Stimulated activated effector memory CD8-positive, alpha-beta T cell treated with anti-CD3 and anti-CD28 coated beads, Interleukin-12 subunit alpha, Interleukin-12 subunit beta, amount 100 ng/mL, for 72 hours (primary cell): ENCODE measurements around the gene NAPB.
A peak's percentile ranks its signal among the peaks of the same experiment; 100 is the strongest.

ENCODE experiments used
- ATAC-seq: fragments of 150-1000 bp; cut with Tn5 transposase; 2 replicates; pipeline ENCODE4 v1.10.0; 2021
- DNase-seq, 2 donors: peaks; one replicate each; pipeline ENCODE4 v3.0.0; 2021 to 2022; ENCODE audit warnings: low spot score in 2 of 2
- H3K27ac Mint-ChIP-seq: one replicate; pipeline ENCODE4 v1.8.0; 2022; ENCODE audit warnings: mild to moderate bottlenecking, mixed read lengths
- H3K36me3 Mint-ChIP-seq: one replicate; pipeline ENCODE4 v1.8.0; 2022; ENCODE audit warnings: mild to moderate bottlenecking, mixed read lengths
- H3K4me1 Mint-ChIP-seq: one replicate; pipeline ENCODE4 v1.8.0; 2022; ENCODE audit warnings: mixed read lengths
- H3K4me3 Mint-ChIP-seq: one replicate; pipeline ENCODE4 v1.8.0; 2022; ENCODE audit warnings: mild to moderate bottlenecking, mixed read lengths
- H3K9me3 Mint-ChIP-seq: one replicate; pipeline ENCODE4 v1.8.0; 2022; ENCODE audit warnings: mixed read lengths

The NAPB gene

GRCh38 chr20:23399568-23400241 lies 21.6 kb downstream of the NAPB start:
- DNase-seq (peak; percentile 7 to 65), ATAC-seq (peak; percentile 96)
- no peaks in the 10 kb centered on the region for H3K9me3 Mint-ChIP-seq
- H3K36me3 Mint-ChIP-seq: peaks cover 34% of the 10 kb centered on the region
- H3K4me1 Mint-ChIP-seq: peaks cover 41% of the 10 kb centered on the region
- peak overlapping the region; percentile 48 for H3K4me3 Mint-ChIP-seq
- H3K27ac Mint-ChIP-seq: peak overlapping the region; percentile 12

DNA sequence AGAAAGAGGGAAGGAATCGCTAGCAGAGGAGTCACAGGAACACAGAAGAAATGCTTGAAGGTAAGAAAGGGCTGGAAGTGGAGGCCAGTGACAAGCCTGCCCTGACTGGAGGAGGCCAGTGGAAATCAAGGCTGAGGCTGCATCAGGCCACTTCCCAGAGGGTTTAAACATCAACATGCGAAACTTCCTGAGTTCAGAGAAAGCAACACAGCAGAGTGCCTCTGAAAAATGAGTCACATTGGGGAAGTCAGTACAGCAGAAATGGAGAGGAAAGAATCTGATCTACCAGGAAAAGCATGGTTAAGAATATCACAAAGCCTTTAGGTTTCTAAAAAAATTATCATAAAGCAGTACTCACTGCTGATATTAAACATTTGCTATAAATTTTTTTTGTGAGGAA lies 23.3 kb downstream of the NAPB start:
- DNase-seq (no peak), ATAC-seq (peak; percentile 20)
- peak overlapping the region; percentile 79 for H3K27ac Mint-ChIP-seq
- H3K4me1 Mint-ChIP-seq: peaks cover 37% of the 10 kb centered on the region
- no peaks in the 10 kb centered on the region for H3K9me3 Mint-ChIP-seq
- H3K4me3 Mint-ChIP-seq: peak overlapping the region; percentile 45
- H3K36me3 Mint-ChIP-seq: peaks cover 50% of the 10 kb centered on the region

- Mint-ChIP-seq H3K4me1 (peaks cover 37% of the 10 kb centered on the region), H3K27ac (peak overlapping the region; percentile 79), H3K4me3 (no peak overlapping the region), H3K9me3 (no peaks in the 10 kb centered on the region), H3K36me3 (peaks cover 59% of the 10 kb centered on the region)
- DNase-seq: no peak
- ATAC-seq: no peak
These were observed 24.2 kb downstream of the NAPB start for GRCh38 chr20:23396950-23397627.

DNA sequence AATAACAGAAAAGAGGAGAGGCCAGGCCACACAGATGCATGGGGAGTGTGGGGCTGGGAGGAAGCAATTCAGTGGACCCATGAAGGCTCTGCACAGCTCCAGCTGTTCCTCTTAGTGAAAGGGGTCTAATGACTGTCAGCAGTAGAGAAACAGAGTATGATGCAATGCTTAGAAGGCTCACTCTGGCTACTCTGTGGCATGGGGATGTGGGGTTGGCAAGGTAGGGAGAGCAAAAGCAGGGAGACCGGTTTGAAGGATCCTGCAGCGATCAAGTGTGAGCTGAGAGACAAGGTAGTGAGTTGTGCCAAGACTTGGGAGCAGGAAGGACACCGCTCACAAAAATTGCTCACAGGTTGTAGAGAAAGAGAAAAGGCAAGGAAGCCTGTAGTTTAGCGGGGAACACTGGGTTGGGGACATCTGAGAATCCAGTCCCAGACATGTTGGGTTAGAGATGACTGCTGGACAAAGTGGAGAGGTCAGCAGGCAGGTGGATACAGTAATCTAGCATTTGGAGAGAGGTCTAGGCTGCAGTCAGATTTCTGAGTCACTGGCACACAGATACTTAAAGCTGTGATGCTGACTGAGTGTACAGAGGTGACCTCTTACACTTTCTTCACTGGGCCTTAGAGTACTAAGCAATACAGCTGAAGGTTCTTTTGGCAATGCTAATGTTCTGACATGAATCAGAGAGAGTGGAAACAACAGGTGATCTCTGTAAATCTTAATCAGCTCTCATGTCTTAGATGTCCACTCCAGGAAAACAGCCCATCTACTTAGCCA lies 27.1 kb downstream of the NAPB start:
- peak; percentile 55 for ATAC-seq
- Mint-ChIP-seq H3K36me3 (peaks cover 63% of the 10 kb centered on the region), H3K4me1 (peaks cover 23% of the 10 kb centered on the region), H3K9me3 (no peaks in the 10 kb centered on the region), H3K27ac (peak overlapping the region; percentile 18), H3K4me3 (no peak overlapping the region)
- no peak for DNase-seq

DNA sequence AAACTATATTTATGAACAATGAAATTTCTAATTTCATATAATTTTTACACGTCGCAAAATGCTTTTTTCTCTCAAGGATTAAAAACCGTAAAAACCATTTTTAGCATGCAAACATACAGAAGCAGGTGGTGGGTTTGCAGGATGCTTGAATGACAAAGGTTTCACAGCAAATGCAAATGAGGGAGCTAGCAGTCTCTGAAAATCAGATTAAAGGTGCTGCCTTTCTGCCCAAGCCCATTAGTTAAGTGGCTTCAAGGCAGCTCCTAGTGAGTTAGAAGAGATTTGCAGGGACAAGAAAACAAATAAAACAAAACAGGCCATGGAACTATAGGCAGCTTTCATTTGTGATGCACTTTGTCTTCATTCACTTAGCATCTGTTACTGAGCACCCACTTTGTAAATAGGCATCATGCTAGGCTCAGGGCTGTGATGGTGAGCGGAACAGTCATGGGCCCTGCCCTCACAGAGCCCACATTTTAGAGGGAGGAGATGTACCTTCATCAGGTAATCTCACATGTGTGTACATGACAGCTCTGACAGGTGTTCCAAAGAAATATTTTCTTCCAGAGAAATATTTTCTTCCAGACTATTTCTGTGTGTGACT lies 29.5 kb downstream of the NAPB start:
- Mint-ChIP-seq H3K36me3 (peaks cover 76% of the 10 kb centered on the region), H3K27ac (no peak overlapping the region), H3K9me3 (no peaks in the 10 kb centered on the region), H3K4me1 (peaks cover 19% of the 10 kb centered on the region), H3K4me3 (no peak overlapping the region)
- DNase-seq: no peak
- no peak for ATAC-seq

DNA sequence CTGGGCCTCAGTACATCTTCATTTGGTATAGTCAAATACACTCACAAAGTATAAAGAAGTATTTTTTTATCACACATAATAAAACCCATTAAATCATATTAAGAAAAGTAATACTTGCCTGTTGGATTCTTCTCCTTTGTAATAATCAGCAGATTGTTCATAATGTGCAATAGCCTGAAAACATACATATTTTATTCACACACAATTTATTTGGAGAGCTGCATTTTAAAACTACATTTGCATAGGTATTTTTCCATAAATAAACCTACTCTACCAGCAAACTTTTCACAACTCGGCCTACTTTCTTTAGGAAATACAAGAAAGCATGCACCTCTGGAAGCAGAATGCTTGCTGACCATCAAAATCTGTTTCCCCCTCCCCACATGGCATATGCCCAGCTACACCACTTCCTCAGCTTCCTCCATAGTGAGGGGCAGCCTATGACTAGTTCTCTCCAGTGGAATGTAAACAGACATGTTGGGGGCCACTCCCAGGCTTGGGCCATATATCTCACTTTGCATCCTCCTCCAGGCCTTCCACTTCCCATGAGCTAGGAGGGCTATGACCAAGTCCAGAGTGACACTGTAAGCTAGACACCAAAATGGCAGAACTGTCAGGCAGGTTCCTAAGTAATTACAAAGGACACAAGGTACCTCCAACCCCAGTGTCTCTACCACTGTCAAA lies 31.1 kb downstream of the NAPB start:
- H3K4me3 Mint-ChIP-seq: no peak overlapping the region
- H3K4me1 Mint-ChIP-seq: peaks cover 31% of the 10 kb centered on the region
- H3K9me3 Mint-ChIP-seq: no peaks in the 10 kb centered on the region
- H3K27ac Mint-ChIP-seq: peak overlapping the region; percentile 60
- H3K36me3 Mint-ChIP-seq: peaks cover 75% of the 10 kb centered on the region
- DNase-seq: no peak
- ATAC-seq: no peak

DNA sequence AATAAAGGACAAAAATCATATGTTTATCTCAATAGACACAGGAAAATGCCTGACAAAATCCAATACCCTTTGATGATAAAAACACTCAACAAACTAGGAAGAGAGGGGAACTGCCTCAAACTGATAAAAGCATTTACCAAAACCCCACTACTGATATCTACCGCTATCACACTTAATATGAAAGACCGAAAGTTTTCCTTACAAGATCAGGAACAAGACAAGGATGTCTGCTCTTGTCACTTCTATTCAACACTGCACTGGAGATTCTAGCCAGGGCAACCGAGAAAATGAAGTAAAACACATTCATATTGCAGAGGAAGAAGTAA lies 34.2 kb downstream of the NAPB start:
- Mint-ChIP-seq H3K9me3 (no peaks in the 10 kb centered on the region), H3K36me3 (peaks cover 66% of the 10 kb centered on the region), H3K4me3 (no peak overlapping the region), H3K4me1 (peaks cover 39% of the 10 kb centered on the region), H3K27ac (no peak overlapping the region)
- ATAC-seq (no peak), DNase-seq (no peak)

GRCh38 chr20:23386304-23387117 lies 34.8 kb downstream of the NAPB start:
- Mint-ChIP-seq H3K27ac (no peak overlapping the region), H3K4me1 (peaks cover 41% of the 10 kb centered on the region), H3K9me3 (no peaks in the 10 kb centered on the region), H3K36me3 (peaks cover 67% of the 10 kb centered on the region), H3K4me3 (no peak overlapping the region)
- DNase-seq (no peak), ATAC-seq (no peak)

DNA sequence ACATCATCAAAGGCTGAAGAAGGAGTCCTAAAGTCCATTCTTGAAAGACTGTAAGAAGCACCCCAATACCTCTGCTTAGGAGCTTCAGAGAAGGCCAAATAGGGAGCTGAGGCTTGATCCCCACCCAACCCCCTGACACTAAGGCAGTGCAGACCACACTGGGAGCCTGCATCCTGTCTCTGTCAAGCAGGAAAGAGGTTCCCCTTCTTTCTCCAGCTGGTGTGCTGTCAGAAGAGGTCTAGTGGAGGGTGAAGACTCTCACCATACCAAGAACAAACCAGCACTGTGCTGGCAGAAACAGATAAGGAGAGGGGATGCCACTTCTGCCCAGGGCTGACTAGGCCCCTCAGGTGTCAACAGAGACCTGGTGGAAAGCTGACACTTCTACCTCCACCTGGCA lies 39.4 kb downstream of the NAPB start:
- peaks cover 23% of the 10 kb centered on the region for H3K4me1 Mint-ChIP-seq
- H3K4me3 Mint-ChIP-seq: no peak overlapping the region
- H3K9me3 Mint-ChIP-seq: no peaks in the 10 kb centered on the region
- no peak for DNase-seq
- peak overlapping the region; percentile 10 for H3K27ac Mint-ChIP-seq
- peaks cover 84% of the 10 kb centered on the region for H3K36me3 Mint-ChIP-seq
- no peak for ATAC-seq

GRCh38 chr20:23379772-23380171 lies 41.5 kb downstream of the NAPB start:
- Mint-ChIP-seq H3K4me3 (no peak overlapping the region), H3K27ac (no peak overlapping the region), H3K9me3 (no peaks in the 10 kb centered on the region), H3K4me1 (peaks cover 16% of the 10 kb centered on the region), H3K36me3 (peaks cover 93% of the 10 kb centered on the region)
- DNase-seq (no peak), ATAC-seq (no peak)

DNA sequence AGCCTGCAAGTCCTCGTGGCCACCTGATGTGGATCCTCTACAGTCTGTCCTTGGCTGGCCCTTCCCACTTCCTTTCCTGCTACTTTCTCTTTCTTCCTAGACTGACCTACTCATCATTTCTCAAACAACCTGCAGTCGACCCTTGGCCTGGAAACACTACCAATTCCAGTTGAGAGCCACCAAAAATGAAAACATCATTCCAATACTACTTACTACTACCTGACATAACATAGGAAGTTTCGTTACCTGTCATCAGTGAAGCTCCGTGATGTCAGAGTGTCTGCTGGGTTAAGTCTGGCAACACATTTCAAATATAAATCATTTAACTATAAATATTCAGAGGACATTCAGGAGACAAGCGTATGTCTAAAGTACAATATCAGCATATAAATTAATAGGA lies 45.5 kb downstream of the NAPB start:
- peaks cover 100% of the 10 kb centered on the region for H3K36me3 Mint-ChIP-seq
- DNase-seq (peak in 1 of 2 donors; percentile 38), ATAC-seq (peak; percentile 26)
- H3K4me1 Mint-ChIP-seq: peaks cover 7% of the 10 kb centered on the region
- H3K9me3 Mint-ChIP-seq: no peaks in the 10 kb centered on the region
- H3K4me3 Mint-ChIP-seq: no peak overlapping the region
- peak overlapping the region; percentile 13 for H3K27ac Mint-ChIP-seq

GRCh38 chr20:23374441-23374840 lies 46.8 kb downstream of the NAPB start:
- H3K36me3 Mint-ChIP-seq: peaks cover 100% of the 10 kb centered on the region
- H3K27ac Mint-ChIP-seq: no peak overlapping the region
- no peak for ATAC-seq
- H3K4me1 Mint-ChIP-seq: peaks cover 7% of the 10 kb centered on the region
- H3K4me3 Mint-ChIP-seq: no peak overlapping the region
- no peak for DNase-seq
- H3K9me3 Mint-ChIP-seq: no peaks in the 10 kb centered on the region

- Mint-ChIP-seq H3K36me3 (peaks cover 98% of the 10 kb centered on the region), H3K9me3 (no peaks in the 10 kb centered on the region), H3K27ac (no peak overlapping the region), H3K4me3 (no peak overlapping the region), H3K4me1 (peaks cover 22% of the 10 kb centered on the region)
- ATAC-seq (no peak), DNase-seq (no peak)
These were observed 49.8 kb downstream of the NAPB start for GRCh38 chr20:23371496-23371895.

DNA sequence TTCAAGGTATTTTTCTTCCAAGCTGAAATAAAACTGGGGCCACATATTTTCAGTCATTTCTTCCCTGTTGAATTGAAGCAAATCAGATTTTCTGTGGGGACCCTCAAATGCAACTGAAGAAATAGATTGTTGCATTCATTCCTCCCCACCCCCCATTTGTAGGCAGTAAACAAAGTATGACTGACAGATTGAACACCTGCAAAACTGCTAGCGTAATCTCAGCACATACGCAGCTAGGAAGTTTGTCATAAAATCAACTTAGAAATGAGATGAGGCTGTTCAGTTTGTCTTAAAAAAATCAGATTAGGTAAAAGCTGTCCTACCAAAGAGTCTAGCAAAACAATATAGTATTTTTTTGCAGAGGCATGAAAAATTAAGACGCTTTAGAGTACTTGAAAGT lies 50.4 kb downstream of the NAPB start:
- DNase-seq (no peak), ATAC-seq (no peak)
- Mint-ChIP-seq H3K4me3 (no peak overlapping the region), H3K36me3 (peaks cover 98% of the 10 kb centered on the region), H3K27ac (no peak overlapping the region), H3K4me1 (peaks cover 26% of the 10 kb centered on the region), H3K9me3 (no peaks in the 10 kb centered on the region)
